Measurements from ENCODE around the gene ASTL. TPM values are rescaled to one million over a fixed set of nuclear protein-coding genes. Genes with fewer than 3 reads are reported as not detected.

ASTL gene
- not detected in 2 replicates for total RNA-seq

DNA sequence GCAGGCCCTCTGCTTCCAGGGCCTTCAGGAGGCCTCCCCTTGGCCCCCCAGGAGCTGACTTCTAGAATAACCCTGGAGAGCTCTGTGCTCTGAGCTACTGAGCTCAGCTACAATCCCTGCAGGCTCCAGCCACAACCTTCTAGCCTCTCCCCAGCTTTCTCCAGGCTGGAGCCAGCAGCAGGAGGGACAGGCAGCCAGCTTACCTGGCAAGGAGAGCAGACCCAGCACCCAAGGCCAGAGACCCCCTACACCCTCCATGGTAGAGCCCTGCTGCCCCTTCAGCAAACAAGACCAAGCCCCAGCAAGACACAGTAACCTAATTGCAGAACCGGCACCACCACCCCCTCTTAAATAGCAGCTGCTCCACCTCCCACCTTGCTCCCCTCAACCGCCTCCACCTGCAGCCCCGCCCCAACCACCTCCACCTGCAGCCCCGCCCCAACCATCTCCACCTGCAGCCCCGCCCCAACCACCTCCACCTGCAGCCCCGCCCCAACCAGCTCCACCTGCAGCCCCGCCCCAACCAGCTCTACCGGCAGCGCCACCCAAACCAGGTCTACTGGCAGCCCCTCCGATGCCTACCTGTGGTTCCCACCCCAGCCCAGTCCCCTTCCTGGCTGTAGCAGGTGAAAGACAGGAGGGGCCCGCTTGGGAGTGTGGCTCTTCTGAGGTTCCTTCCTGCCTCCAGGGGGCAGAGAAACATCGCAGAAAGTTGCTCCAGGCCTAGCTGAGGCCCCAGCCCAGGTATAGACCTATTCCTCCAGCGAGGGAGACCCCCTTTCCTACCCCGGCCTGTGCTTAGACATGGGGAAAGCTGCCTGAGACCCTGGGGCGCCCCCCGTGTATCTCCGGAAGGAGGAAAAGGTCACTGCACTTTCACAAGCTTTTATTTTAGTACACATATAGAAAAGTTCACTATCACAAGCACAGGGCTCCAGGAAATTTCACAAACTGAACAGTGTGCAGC is at the start of gene ASTL:
Gene ASTL (minus strand): TSS at position 324 of the 967 bp plus-strand sequence. CDS start 66 bp downstream, at position 258.

DNA sequence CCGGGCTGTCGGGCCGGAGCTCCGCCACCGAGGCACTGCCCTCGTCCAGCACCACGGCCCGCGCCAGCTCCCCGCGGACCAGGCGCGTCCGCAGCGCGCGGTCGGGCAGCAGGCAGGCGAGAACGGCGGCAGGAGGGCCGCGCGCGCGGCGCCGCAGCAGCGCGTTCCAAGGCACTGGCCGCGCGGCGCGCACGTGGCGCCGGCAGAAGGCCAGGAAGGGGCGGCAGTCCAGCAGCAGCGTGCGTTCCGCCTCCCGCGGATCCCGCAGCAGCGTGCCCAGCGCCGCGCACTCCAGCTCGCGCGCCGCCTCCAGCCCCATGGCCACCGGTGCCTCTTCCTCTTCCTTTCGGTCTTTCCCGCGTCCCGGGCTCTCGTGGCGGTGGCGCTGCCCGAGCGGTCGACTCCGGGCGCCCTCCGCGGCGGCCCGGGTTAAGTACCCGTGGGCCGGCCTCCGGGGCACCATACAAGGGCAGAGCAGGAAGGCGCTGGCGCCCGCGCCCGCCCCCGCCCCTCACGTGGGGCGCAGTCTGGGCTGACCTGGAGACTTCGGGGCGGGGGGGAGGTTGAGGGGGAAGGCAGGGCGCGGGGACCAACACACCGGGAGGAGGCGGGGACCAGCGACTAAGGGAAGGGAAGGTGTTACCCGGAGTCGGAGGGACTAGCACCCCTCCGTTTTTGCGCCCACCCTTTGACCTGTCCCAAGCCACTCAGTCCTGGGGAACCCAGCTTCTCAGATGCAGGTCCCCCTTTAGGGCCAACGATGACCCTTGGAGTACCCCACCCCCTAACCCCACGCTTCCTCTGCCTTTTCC is 6.9 kb upstream of the ASTL start, which contains the start of gene DUSP2:
Gene DUSP2 (minus strand): TSS at position 405 of the 812 bp plus-strand sequence. CDS start 86 bp downstream, at position 319.

DNA sequence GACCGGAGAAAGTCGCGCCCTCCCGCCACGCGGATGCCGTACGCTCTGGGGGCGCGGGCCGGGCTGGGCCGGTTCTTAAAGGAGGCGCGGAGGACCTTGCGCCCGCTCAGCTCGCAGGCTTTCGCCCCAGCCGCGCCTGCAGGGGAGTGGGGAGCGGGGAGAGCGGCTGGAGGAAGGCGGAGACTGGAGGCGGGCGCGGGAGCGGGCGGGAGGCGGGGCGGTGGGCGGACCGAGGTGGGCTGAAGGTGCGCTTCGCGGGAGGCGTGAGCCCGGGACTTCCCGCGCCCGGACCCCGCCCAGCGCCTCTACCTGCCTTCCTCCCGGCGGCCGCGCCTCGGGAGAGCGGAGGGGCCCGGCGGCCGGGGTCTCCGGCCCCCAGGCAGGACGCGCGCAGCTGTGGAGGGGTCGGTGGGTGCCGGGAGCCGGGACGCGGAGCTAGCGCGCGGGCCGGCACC is 21.9 kb downstream of the ASTL start, which contains the start of gene ADRA2B:
Gene ADRA2B (minus strand): TSS at position 148 of the 455 bp plus-strand sequence. CDS start 422 bp downstream, outside the sequence.

Other genes with a start within 250 kb of the ASTL start
- gene ANKRD36C, start 146.7 kb downstream of the ASTL start, total RNA-seq, result 22.2 and 24.5 TPM in 2 replicates
- gene GPAT2, start 103.6 kb downstream of the ASTL start, total RNA-seq, result 4.5 and 5.8 TPM in 2 replicates
- not detected in 2 replicates for gene ADRA2B, start 21.9 kb downstream of the ASTL start, total RNA-seq
- gene DUSP2, start 6.9 kb upstream of the ASTL start, total RNA-seq, result 0.50 and 0.66 TPM in 2 replicates
- 120 and 138 TPM in 2 replicates for gene STARD7, start 70.3 kb upstream of the ASTL start, total RNA-seq
- gene TMEM127, start 127.5 kb upstream of the ASTL start, total RNA-seq, result 23.8 and 28.8 TPM in 2 replicates
- 60.1 and 68.6 TPM in 2 replicates for gene CIAO1, start 127.7 kb upstream of the ASTL start, total RNA-seq
- gene SNRNP200, start 167.0 kb upstream of the ASTL start, total RNA-seq, result 43.1 and 47.7 TPM in 2 replicates
- gene ITPRIPL1, start 186.8 kb upstream of the ASTL start, total RNA-seq, result 0.26 and 0.75 TPM in 2 replicates
- 9.8 and 17.0 TPM in 2 replicates for gene NCAPH, start 197.3 kb upstream of the ASTL start, total RNA-seq

Data from aortic smooth muscle cell (primary cell).